ENCODE measurements around the gene BTG1. TPM values are rescaled to one million over a fixed set of nuclear protein-coding genes. Genes with fewer than 3 reads are reported as not detected.

Gene BTG1
- total RNA-seq, 1 experiment from 2014 or later = 23.1 TPM

DNA sequence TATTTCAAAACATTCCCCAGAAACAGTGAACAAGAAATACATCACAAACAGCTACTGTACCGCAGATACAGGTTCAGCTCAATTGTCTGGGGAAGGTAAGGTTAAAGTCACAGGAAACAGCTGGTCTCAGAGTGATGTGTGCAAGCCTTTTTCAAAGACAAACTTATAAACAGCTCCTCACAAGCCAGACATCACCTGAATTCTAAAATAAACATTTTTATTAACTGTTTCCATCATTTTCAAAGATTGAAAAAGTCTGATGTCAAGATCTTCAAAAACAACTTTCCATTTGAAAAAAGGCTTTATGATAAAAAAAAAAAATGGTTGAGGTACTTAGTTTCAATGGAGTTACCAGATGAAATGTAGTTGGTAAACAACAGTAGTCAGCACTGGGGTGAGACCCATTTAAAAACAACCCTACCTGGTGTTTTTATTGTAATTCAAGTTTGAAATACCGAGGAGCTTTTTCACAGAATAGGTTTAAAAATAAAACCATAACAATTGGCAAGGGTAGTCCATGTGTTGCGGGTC, 4.0 kb downstream of the BTG1 start:
- peaks cover 2% of the 10 kb centered on the region; the same call in 1 of the 2 replicates for H3K36me3 ChIP-seq (ENCODE audit: control insufficient read depth, insufficient read depth, low read length)
- no peak overlapping the region for H3K4me3 ChIP-seq (ENCODE audit: low read depth, low read length)
- H3K27me3 Mint-ChIP-seq (ENCODE audit: insufficient read depth, unreplicated experiment) = no peaks in the 10 kb centered on the region
- DNase-seq = no peak
- peaks cover 49% of the 10 kb centered on the region for H3K36me3 Mint-ChIP-seq (ENCODE audit: insufficient read depth, unreplicated experiment)
- H3K4me1 ChIP-seq = peaks cover 37% of the 10 kb centered on the region
- ChIA-PET POLR2A (no interaction called here), CTCF (no interaction called here)
- TF ChIP-seq, protein P1, sequence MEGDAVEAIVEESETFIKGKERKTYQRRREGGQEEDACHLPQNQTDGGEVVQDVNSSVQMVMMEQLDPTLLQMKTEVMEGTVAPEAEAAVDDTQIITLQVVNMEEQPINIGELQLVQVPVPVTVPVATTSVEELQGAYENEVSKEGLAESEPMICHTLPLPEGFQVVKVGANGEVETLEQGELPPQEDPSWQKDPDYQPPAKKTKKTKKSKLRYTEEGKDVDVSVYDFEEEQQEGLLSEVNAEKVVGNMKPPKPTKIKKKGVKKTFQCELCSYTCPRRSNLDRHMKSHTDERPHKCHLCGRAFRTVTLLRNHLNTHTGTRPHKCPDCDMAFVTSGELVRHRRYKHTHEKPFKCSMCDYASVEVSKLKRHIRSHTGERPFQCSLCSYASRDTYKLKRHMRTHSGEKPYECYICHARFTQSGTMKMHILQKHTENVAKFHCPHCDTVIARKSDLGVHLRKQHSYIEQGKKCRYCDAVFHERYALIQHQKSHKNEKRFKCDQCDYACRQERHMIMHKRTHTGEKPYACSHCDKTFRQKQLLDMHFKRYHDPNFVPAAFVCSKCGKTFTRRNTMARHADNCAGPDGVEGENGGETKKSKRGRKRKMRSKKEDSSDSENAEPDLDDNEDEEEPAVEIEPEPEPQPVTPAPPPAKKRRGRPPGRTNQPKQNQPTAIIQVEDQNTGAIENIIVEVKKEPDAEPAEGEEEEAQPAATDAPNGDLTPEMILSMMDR (IDR thresholded peaks at IDR 0.05; ENCODE audit: insufficient read depth in 1 of 2, low read depth in 1 of 2, low read length in 1 of 2, severe bottlenecking in 1 of 2, unreplicated experiment in 1 of 2) = no peak
- no peak overlapping the region for H3K4me3 Mint-ChIP-seq (ENCODE audit: unreplicated experiment)
- no TSS peak for BruUV-seq (replicated peaks)
- H3K9me3 Mint-ChIP-seq (ENCODE audit: unreplicated experiment) = no peaks in the 10 kb centered on the region
- H3K27ac Mint-ChIP-seq (ENCODE audit: unreplicated experiment) = no peak overlapping the region
- H3K9me3 ChIP-seq = no peaks in the 10 kb centered on the region
- intact Hi-C loops (cut with micrococcal nuclease; ENCODE audit: unreplicated experiment) = no loop called here
- peaks cover 23% of the 10 kb centered on the region for H3K4me1 Mint-ChIP-seq (ENCODE audit: low read depth, unreplicated experiment)
- H3K27me3 ChIP-seq (replicated peaks; ENCODE audit: control insufficient read depth, insufficient read depth, low read length) = no peaks in the 10 kb centered on the region

DNA sequence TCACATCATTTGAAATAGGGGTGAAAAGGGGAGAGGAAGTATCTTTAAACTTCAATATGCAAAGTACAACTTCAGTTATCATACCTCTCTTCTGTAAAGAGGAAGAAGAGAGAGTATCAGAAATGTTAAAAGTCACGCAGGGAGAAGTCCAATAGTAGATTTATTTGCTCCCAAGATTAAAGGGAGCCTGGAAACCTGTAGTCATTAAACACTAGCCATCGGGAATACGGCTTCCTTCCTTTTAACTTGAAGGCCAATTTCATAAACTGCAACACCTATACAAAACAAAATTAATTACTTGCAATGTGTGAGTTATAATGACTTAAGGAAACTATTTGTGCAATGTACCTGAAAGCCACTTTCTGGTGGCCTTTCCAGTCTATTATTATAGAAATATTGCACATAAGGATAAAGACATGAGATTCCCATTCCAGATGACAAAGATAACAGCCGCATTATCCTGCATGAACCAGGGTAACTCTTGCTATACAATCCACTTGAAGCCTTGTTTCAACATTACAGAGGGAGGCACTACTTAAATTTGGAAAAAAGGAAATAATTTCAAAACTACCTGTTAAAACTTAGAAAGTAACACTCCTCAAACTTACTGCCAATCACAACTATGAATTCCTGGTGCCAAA, 4.6 kb downstream of the BTG1 start:
- H3K36me3 ChIP-seq (ENCODE audit: control insufficient read depth, insufficient read depth, low read length) = peaks cover 2% of the 10 kb centered on the region; the same call in 1 of the 2 replicates
- intact Hi-C loops (cut with micrococcal nuclease; ENCODE audit: unreplicated experiment) = no loop called here
- CTCF ChIA-PET = no interaction called here
- H3K27ac Mint-ChIP-seq (ENCODE audit: unreplicated experiment) = no peak overlapping the region
- peaks cover 43% of the 10 kb centered on the region for H3K36me3 Mint-ChIP-seq (ENCODE audit: insufficient read depth, unreplicated experiment)
- no peaks in the 10 kb centered on the region for H3K9me3 ChIP-seq
- peaks cover 28% of the 10 kb centered on the region for H3K4me1 Mint-ChIP-seq (ENCODE audit: low read depth, unreplicated experiment)
- no TSS peak for BruUV-seq (replicated peaks)
- no peaks in the 10 kb centered on the region for H3K9me3 Mint-ChIP-seq (ENCODE audit: unreplicated experiment)
- TF ChIP-seq, protein P1 (IDR thresholded peaks at IDR 0.05; ENCODE audit: insufficient read depth in 1 of 2, low read depth in 1 of 2, low read length in 1 of 2, severe bottlenecking in 1 of 2, unreplicated experiment in 1 of 2) = no peak
- no peak for DNase-seq
- POLR2A ChIA-PET = no interaction called here
- no peak overlapping the region for H3K4me3 ChIP-seq (ENCODE audit: low read depth, low read length)
- no peak overlapping the region for H3K4me3 Mint-ChIP-seq (ENCODE audit: unreplicated experiment)
- H3K27me3 Mint-ChIP-seq (ENCODE audit: insufficient read depth, unreplicated experiment) = no peaks in the 10 kb centered on the region
- no peaks in the 10 kb centered on the region for H3K27me3 ChIP-seq (replicated peaks; ENCODE audit: control insufficient read depth, insufficient read depth, low read length)
- H3K4me1 ChIP-seq = peaks cover 41% of the 10 kb centered on the region

DNA sequence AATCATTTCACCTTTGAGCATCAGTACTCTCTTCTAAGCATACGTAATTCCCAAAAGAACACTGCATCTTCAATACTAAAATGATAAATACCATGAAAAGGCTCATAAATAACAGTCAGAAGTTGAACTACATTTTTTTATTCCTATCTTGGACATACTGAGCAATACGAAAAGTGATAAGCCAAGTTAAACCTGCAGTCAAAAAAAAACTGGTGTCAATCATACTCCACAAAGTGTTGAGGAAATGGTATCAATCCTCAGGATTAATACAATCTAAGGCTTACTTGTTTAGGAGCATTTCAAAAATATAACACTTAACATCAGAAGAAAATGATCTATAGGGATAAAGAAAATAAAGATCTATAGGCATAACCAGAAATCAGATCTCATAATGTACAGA, 5.5 kb downstream of the BTG1 start:
- Histone ChIP-seq H3K27me3 (replicated peaks; ENCODE audit: control insufficient read depth, insufficient read depth, low read length) (no peaks in the 10 kb centered on the region), H3K4me1 (peaks cover 41% of the 10 kb centered on the region), H3K9me3 (no peaks in the 10 kb centered on the region), H3K36me3 (ENCODE audit: control insufficient read depth, insufficient read depth, low read length) (peaks cover 2% of the 10 kb centered on the region; the same call in 1 of the 2 replicates), H3K4me3 (ENCODE audit: low read depth, low read length) (no peak overlapping the region)
- Mint-ChIP-seq H3K27ac (ENCODE audit: unreplicated experiment) (no peak overlapping the region), H3K27me3 (ENCODE audit: insufficient read depth, unreplicated experiment) (no peaks in the 10 kb centered on the region), H3K9me3 (ENCODE audit: unreplicated experiment) (no peaks in the 10 kb centered on the region), H3K36me3 (ENCODE audit: insufficient read depth, unreplicated experiment) (peaks cover 34% of the 10 kb centered on the region), H3K4me1 (ENCODE audit: low read depth, unreplicated experiment) (peaks cover 23% of the 10 kb centered on the region), H3K4me3 (ENCODE audit: unreplicated experiment) (no peak overlapping the region)
- no peak for DNase-seq
- CTCF ChIA-PET = no interaction called here
- POLR2A ChIA-PET = no interaction called here
- TF ChIP-seq, protein P1 (IDR thresholded peaks at IDR 0.05; ENCODE audit: insufficient read depth in 1 of 2, low read depth in 1 of 2, low read length in 1 of 2, severe bottlenecking in 1 of 2, unreplicated experiment in 1 of 2) = no peak
- intact Hi-C loops (cut with micrococcal nuclease; ENCODE audit: unreplicated experiment) = no loop called here
- no TSS peak for BruUV-seq (replicated peaks)

Data from Caco-2 (cell line).